WERI-Rb-1 (cell line): Measurements from ENCODE around the gene EPB41.
A peak's percentile ranks its signal among the peaks of the same experiment; 100 is the strongest.

ENCODE experiments used
- DNase-seq: peaks from one replicate; pipeline ENCODE4 v3.0.0-alpha.2; 2020
- H3K27ac ChIP-seq: fragments of 250-450 bp; sonication (Bioruptor Pico); 2 replicates; pipeline ENCODE4 v1.5.1; 2020; ENCODE audit warnings: mild to moderate bottlenecking, moderate library complexity
- H3K27me3 ChIP-seq: fragments of 250-450 bp; sonication (Bioruptor Pico); 2 replicates; pipeline ENCODE4 v1.5.1; 2021; ENCODE audit warnings: mild to moderate bottlenecking, low read depth, moderate library complexity; ENCODE audit not compliant: insufficient read depth, severe bottlenecking
- H3K36me3 ChIP-seq: fragments of 250-450 bp; sonication (Bioruptor Pico); 2 replicates; pipeline ENCODE4 v1.5.1; 2020; ENCODE audit warnings: mild to moderate bottlenecking, moderate library complexity
- H3K4me3 ChIP-seq: 2 replicates; pipeline ENCODE4 v1.5.1; 2011; ENCODE audit warnings: low read depth, mild to moderate bottlenecking, control low read depth, low read length
- H3K9me3 ChIP-seq: fragments of 250-450 bp; sonication (Bioruptor Pico); 2 replicates; pipeline ENCODE4 v1.5.1; 2021; ENCODE audit warnings: mild to moderate bottlenecking, moderate library complexity; ENCODE audit not compliant: severe bottlenecking
- CTCF ChIP-seq: IDR thresholded peaks from 2 replicates; pipeline ENCODE4 v1.5.1; 2011; ENCODE audit warnings: low read depth, mild to moderate bottlenecking, control low read depth, inconsistent platforms, low read length

Gene EPB41

GRCh38 chr1:28981210-28981609 lies 66.8 kb downstream of the EPB41 start:
- TF ChIP-seq CTCF = no peak
- H3K36me3 ChIP-seq = no peaks in the 10 kb centered on the region; the same call in 1 of the 2 replicates
- H3K4me3 ChIP-seq = no peak overlapping the region
- H3K9me3 ChIP-seq = peaks cover 3% of the 10 kb centered on the region
- no peak overlapping the region for H3K27ac ChIP-seq
- no peaks in the 10 kb centered on the region for H3K27me3 ChIP-seq
- DNase-seq = no peak

- H3K4me3 ChIP-seq = no peak overlapping the region
These were observed 67.8 kb downstream of the EPB41 start for GRCh38 chr1:28982198-28982597.

GRCh38 chr1:28983091-28983490 lies 68.7 kb downstream of the EPB41 start:
- TF ChIP-seq CTCF = no peak
- Histone ChIP-seq H3K27ac (no peak overlapping the region), H3K9me3 (peaks cover 3% of the 10 kb centered on the region), H3K27me3 (no peaks in the 10 kb centered on the region), H3K4me3 (no peak overlapping the region), H3K36me3 (peaks cover 6% of the 10 kb centered on the region)
- DNase-seq = no peak

More at GRCh38 chr1:28982198-28982597, 67.8 kb downstream of the EPB41 start:
- Histone ChIP-seq H3K27me3 (no peaks in the 10 kb centered on the region), H3K36me3 (no peaks in the 10 kb centered on the region; the same call in 1 of the 2 replicates), H3K9me3 (peaks cover 3% of the 10 kb centered on the region), H3K27ac (no peak overlapping the region)
- no peak for DNase-seq
- TF ChIP-seq CTCF = no peak

GRCh38 chr1:28983509-28984310 lies 69.3 kb downstream of the EPB41 start:
- DNase-seq = no peak
- peaks cover 7% of the 10 kb centered on the region for H3K36me3 ChIP-seq
- H3K27ac ChIP-seq = no peak overlapping the region
- H3K4me3 ChIP-seq = no peak overlapping the region
- no peaks in the 10 kb centered on the region for H3K27me3 ChIP-seq
- peaks cover 3% of the 10 kb centered on the region for H3K9me3 ChIP-seq
- TF ChIP-seq CTCF = peak; percentile 20; the same call in 1 of the 2 replicates

- Histone ChIP-seq H3K27ac (no peak overlapping the region), H3K36me3 (peaks cover 12% of the 10 kb centered on the region), H3K9me3 (peaks cover 3% of the 10 kb centered on the region), H3K27me3 (no peaks in the 10 kb centered on the region), H3K4me3 (no peak overlapping the region)
- no peak for DNase-seq
- TF ChIP-seq CTCF = no peak
These were observed 69.9 kb downstream of the EPB41 start for GRCh38 chr1:28984311-28984684.
